Measurements from ENCODE around the gene TMEM123.
"Not testable (repeated sequence)": the region's sequence is repeated elsewhere in the genome, so short reads cannot be mapped to it uniquely, and the experiment has no call there.

Gene TMEM123

GRCh38 chr11:102378818-102379217 is 73.7 kb downstream of the TMEM123 start:
- no peaks in the 10 kb centered on the region for H3K4me1 ChIP-seq (ENCODE audit: control insufficient read depth in 2 of 2, insufficient read depth in 2 of 2, low read length in 2 of 2)
- peaks cover 39 to 47% of the 10 kb centered on the region in 2 donors for H3K36me3 ChIP-seq (ENCODE audit: control insufficient read depth in 2 of 2, insufficient read depth in 2 of 2, low read length in 2 of 2)
- H3K9ac ChIP-seq (ENCODE audit: low read depth in 1 of 2, low read length in 2 of 2) = no peak overlapping the region
- H3K27ac ChIP-seq (ENCODE audit: low read depth in 2 of 2, low read length in 2 of 2) = no peak overlapping the region
- no peaks in the 10 kb centered on the region for H3K9me3 ChIP-seq (ENCODE audit: control insufficient read depth in 2 of 2, low read length in 2 of 2)
- H3K27me3 ChIP-seq (ENCODE audit: control insufficient read depth in 2 of 2, insufficient read depth in 2 of 2, low read length in 2 of 2) = no peaks in the 10 kb centered on the region
- no peak overlapping the region for H3K4me3 ChIP-seq (ENCODE audit: low read length in 2 of 2)

GRCh38 chr11:102377891-102378290 is 74.7 kb downstream of the TMEM123 start:
- H3K27ac ChIP-seq (ENCODE audit: low read depth in 2 of 2, low read length in 2 of 2) = no peak overlapping the region
- H3K4me3 ChIP-seq (ENCODE audit: low read length in 2 of 2) = no peak overlapping the region
- no peaks in the 10 kb centered on the region for H3K4me1 ChIP-seq (ENCODE audit: control insufficient read depth in 2 of 2, insufficient read depth in 2 of 2, low read length in 2 of 2)
- no peaks in the 10 kb centered on the region for H3K27me3 ChIP-seq (ENCODE audit: control insufficient read depth in 2 of 2, insufficient read depth in 2 of 2, low read length in 2 of 2)
- no peaks in the 10 kb centered on the region for H3K9me3 ChIP-seq (ENCODE audit: control insufficient read depth in 2 of 2, low read length in 2 of 2)
- H3K9ac ChIP-seq (ENCODE audit: low read depth in 1 of 2, low read length in 2 of 2) = no peak overlapping the region
- peaks cover 34 to 44% of the 10 kb centered on the region in 2 donors for H3K36me3 ChIP-seq (ENCODE audit: control insufficient read depth in 2 of 2, insufficient read depth in 2 of 2, low read length in 2 of 2)

- Histone ChIP-seq H3K4me1 (ENCODE audit: control insufficient read depth in 2 of 2, insufficient read depth in 2 of 2, low read length in 2 of 2) (no peaks in the 10 kb centered on the region), H3K4me3 (ENCODE audit: low read length in 2 of 2) (no peak overlapping the region), H3K27me3 (ENCODE audit: control insufficient read depth in 2 of 2, insufficient read depth in 2 of 2, low read length in 2 of 2) (no peaks in the 10 kb centered on the region), H3K27ac (ENCODE audit: low read depth in 2 of 2, low read length in 2 of 2) (no peak overlapping the region), H3K9ac (ENCODE audit: low read depth in 1 of 2, low read length in 2 of 2) (no peak overlapping the region), H3K36me3 (ENCODE audit: control insufficient read depth in 2 of 2, insufficient read depth in 2 of 2, low read length in 2 of 2) (peaks cover 31 to 41% of the 10 kb centered on the region in 2 donors), H3K9me3 (ENCODE audit: control insufficient read depth in 2 of 2, low read length in 2 of 2) (no peaks in the 10 kb centered on the region)
Measured at GRCh38 chr11:102375720-102376399, 76.7 kb downstream of the TMEM123 start.

- not testable (repeated sequence) for H3K4me1 ChIP-seq (ENCODE audit: control insufficient read depth in 2 of 2, insufficient read depth in 2 of 2, low read length in 2 of 2); H3K4me3 ChIP-seq (ENCODE audit: low read length in 2 of 2); H3K9me3 ChIP-seq (ENCODE audit: control insufficient read depth in 2 of 2, low read length in 2 of 2); H3K27me3 ChIP-seq (ENCODE audit: control insufficient read depth in 2 of 2, insufficient read depth in 2 of 2, low read length in 2 of 2); H3K27ac ChIP-seq (ENCODE audit: low read depth in 2 of 2, low read length in 2 of 2); H3K9ac ChIP-seq (ENCODE audit: low read depth in 1 of 2, low read length in 2 of 2)
- H3K36me3 ChIP-seq (ENCODE audit: control insufficient read depth in 2 of 2, insufficient read depth in 2 of 2, low read length in 2 of 2) = peaks cover 29 to 35% of the 10 kb centered on the region in 2 donors
Measured at GRCh38 chr11:102374633-102375424, 77.7 kb downstream of the TMEM123 start.

- H3K27ac ChIP-seq (ENCODE audit: low read depth in 2 of 2, low read length in 2 of 2) = no peak overlapping the region
- no peaks in the 10 kb centered on the region for H3K9me3 ChIP-seq (ENCODE audit: control insufficient read depth in 2 of 2, low read length in 2 of 2)
- H3K4me3 ChIP-seq (ENCODE audit: low read length in 2 of 2) = no peak overlapping the region
- H3K27me3 ChIP-seq (ENCODE audit: control insufficient read depth in 2 of 2, insufficient read depth in 2 of 2, low read length in 2 of 2) = no peaks in the 10 kb centered on the region
- no peak overlapping the region for H3K9ac ChIP-seq (ENCODE audit: low read depth in 1 of 2, low read length in 2 of 2)
- H3K36me3 ChIP-seq (ENCODE audit: control insufficient read depth in 2 of 2, insufficient read depth in 2 of 2, low read length in 2 of 2) = peaks cover 39 to 43% of the 10 kb centered on the region in 2 donors
- H3K4me1 ChIP-seq (ENCODE audit: control insufficient read depth in 2 of 2, insufficient read depth in 2 of 2, low read length in 2 of 2) = no peaks in the 10 kb centered on the region
Measured at GRCh38 chr11:102368472-102368871, 84.1 kb downstream of the TMEM123 start.

GRCh38 chr11:102367364-102367763 is 85.2 kb downstream of the TMEM123 start:
- no peak overlapping the region for H3K4me3 ChIP-seq (ENCODE audit: low read length in 2 of 2)
- no peak overlapping the region for H3K27ac ChIP-seq (ENCODE audit: low read depth in 2 of 2, low read length in 2 of 2)
- no peaks in the 10 kb centered on the region for H3K4me1 ChIP-seq (ENCODE audit: control insufficient read depth in 2 of 2, insufficient read depth in 2 of 2, low read length in 2 of 2)
- no peaks in the 10 kb centered on the region for H3K9me3 ChIP-seq (ENCODE audit: control insufficient read depth in 2 of 2, low read length in 2 of 2)
- no peaks in the 10 kb centered on the region for H3K27me3 ChIP-seq (ENCODE audit: control insufficient read depth in 2 of 2, insufficient read depth in 2 of 2, low read length in 2 of 2)
- H3K9ac ChIP-seq (ENCODE audit: low read depth in 1 of 2, low read length in 2 of 2) = no peak overlapping the region
- peaks cover 45% of the 10 kb centered on the region in 2 donors for H3K36me3 ChIP-seq (ENCODE audit: control insufficient read depth in 2 of 2, insufficient read depth in 2 of 2, low read length in 2 of 2)

- Histone ChIP-seq H3K9ac (ENCODE audit: low read depth in 1 of 2, low read length in 2 of 2) (no peak overlapping the region), H3K36me3 (ENCODE audit: control insufficient read depth in 2 of 2, insufficient read depth in 2 of 2, low read length in 2 of 2) (peaks cover 56 to 64% of the 10 kb centered on the region in 2 donors), H3K9me3 (ENCODE audit: control insufficient read depth in 2 of 2, low read length in 2 of 2) (no peaks in the 10 kb centered on the region), H3K27ac (ENCODE audit: low read depth in 2 of 2, low read length in 2 of 2) (no peak overlapping the region), H3K27me3 (ENCODE audit: control insufficient read depth in 2 of 2, insufficient read depth in 2 of 2, low read length in 2 of 2) (no peaks in the 10 kb centered on the region), H3K4me1 (ENCODE audit: control insufficient read depth in 2 of 2, insufficient read depth in 2 of 2, low read length in 2 of 2) (peaks cover 0 to 3% of the 10 kb centered on the region in 2 donors), H3K4me3 (ENCODE audit: low read length in 2 of 2) (no peak overlapping the region)
Measured at GRCh38 chr11:102364991-102365390, 87.6 kb downstream of the TMEM123 start.

- no peak overlapping the region for H3K9ac ChIP-seq (ENCODE audit: low read depth in 1 of 2, low read length in 2 of 2)
- H3K36me3 ChIP-seq (ENCODE audit: control insufficient read depth in 2 of 2, insufficient read depth in 2 of 2, low read length in 2 of 2) = peaks cover 40 to 55% of the 10 kb centered on the region in 2 donors
- peaks cover 0 to 3% of the 10 kb centered on the region in 2 donors for H3K4me1 ChIP-seq (ENCODE audit: control insufficient read depth in 2 of 2, insufficient read depth in 2 of 2, low read length in 2 of 2)
- H3K27ac ChIP-seq (ENCODE audit: low read depth in 2 of 2, low read length in 2 of 2) = no peak overlapping the region
- no peak overlapping the region for H3K4me3 ChIP-seq (ENCODE audit: low read length in 2 of 2)
- H3K27me3 ChIP-seq (ENCODE audit: control insufficient read depth in 2 of 2, insufficient read depth in 2 of 2, low read length in 2 of 2) = no peaks in the 10 kb centered on the region
- H3K9me3 ChIP-seq (ENCODE audit: control insufficient read depth in 2 of 2, low read length in 2 of 2) = no peaks in the 10 kb centered on the region
Measured at GRCh38 chr11:102361086-102362031, 91.2 kb downstream of the TMEM123 start.

- no peak overlapping the region for H3K9ac ChIP-seq (ENCODE audit: low read depth in 1 of 2, low read length in 2 of 2)
- peaks cover 34 to 51% of the 10 kb centered on the region in 2 donors for H3K36me3 ChIP-seq (ENCODE audit: control insufficient read depth in 2 of 2, insufficient read depth in 2 of 2, low read length in 2 of 2)
- no peaks in the 10 kb centered on the region for H3K27me3 ChIP-seq (ENCODE audit: control insufficient read depth in 2 of 2, insufficient read depth in 2 of 2, low read length in 2 of 2)
- H3K9me3 ChIP-seq (ENCODE audit: control insufficient read depth in 2 of 2, low read length in 2 of 2) = no peaks in the 10 kb centered on the region
- no peak overlapping the region for H3K27ac ChIP-seq (ENCODE audit: low read depth in 2 of 2, low read length in 2 of 2)
- no peak overlapping the region for H3K4me3 ChIP-seq (ENCODE audit: low read length in 2 of 2)
- H3K4me1 ChIP-seq (ENCODE audit: control insufficient read depth in 2 of 2, insufficient read depth in 2 of 2, low read length in 2 of 2) = peaks cover 0 to 3% of the 10 kb centered on the region in 2 donors
Measured at GRCh38 chr11:102360681-102361080, 91.9 kb downstream of the TMEM123 start.
